ENCODE results near the gene HPGD. TPM values are rescaled to one million over a fixed set of nuclear protein-coding genes. Genes with fewer than 3 reads are reported as not detected.

The HPGD gene
- total RNA-seq, 2 experiments from 2014 or later: 9.3 to 10.4 TPM

DNA sequence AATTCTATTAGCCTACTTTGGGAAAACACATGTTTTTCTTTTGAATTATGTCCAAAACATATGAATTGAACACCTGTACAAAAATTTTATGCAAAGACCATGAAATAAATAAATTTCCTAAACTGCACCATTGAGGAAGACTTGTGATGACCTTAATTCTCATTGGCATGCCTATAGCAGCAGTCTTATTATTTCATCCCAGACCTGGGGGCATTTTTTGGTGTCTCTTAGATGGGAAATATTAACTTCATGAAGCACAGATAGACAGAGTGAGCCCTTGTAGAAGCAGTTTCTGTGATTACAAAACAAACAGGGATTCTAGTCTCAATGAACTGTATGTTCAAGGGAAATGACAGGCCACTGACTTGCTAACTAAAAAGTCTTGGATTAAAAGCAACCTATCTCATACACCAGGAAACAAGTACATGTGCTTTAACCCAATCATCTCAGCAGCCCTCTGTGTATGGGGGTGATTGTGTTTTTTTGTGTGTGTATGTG, 32.0 kb upstream of the HPGD start:
- Histone ChIP-seq H3K9me3 (ENCODE audit: control insufficient read depth in 1 of 2, insufficient read depth in 1 of 2, low read length in 2 of 2) (peaks cover 0 to 4% of the 10 kb centered on the region in 2 experiments), H3K27me3 (ENCODE audit: control insufficient read depth in 1 of 2, insufficient read depth in 2 of 2, low read length in 2 of 2) (no peaks in the 10 kb centered on the region), H3K4me1 (ENCODE audit: insufficient read depth, low read length) (no peaks in the 10 kb centered on the region), H3K4me3 (ENCODE audit: low read length) (no peak overlapping the region), H3K27ac (ENCODE audit: low read depth in 1 of 2, low read length in 2 of 2) (no peak overlapping the region), H3K36me3 (ENCODE audit: insufficient read depth, low read length) (no peaks in the 10 kb centered on the region)
- DNase-seq: no peak
- TF ChIP-seq, protein P1, sequence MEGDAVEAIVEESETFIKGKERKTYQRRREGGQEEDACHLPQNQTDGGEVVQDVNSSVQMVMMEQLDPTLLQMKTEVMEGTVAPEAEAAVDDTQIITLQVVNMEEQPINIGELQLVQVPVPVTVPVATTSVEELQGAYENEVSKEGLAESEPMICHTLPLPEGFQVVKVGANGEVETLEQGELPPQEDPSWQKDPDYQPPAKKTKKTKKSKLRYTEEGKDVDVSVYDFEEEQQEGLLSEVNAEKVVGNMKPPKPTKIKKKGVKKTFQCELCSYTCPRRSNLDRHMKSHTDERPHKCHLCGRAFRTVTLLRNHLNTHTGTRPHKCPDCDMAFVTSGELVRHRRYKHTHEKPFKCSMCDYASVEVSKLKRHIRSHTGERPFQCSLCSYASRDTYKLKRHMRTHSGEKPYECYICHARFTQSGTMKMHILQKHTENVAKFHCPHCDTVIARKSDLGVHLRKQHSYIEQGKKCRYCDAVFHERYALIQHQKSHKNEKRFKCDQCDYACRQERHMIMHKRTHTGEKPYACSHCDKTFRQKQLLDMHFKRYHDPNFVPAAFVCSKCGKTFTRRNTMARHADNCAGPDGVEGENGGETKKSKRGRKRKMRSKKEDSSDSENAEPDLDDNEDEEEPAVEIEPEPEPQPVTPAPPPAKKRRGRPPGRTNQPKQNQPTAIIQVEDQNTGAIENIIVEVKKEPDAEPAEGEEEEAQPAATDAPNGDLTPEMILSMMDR (IDR thresholded peaks at IDR 0.05): no peak
- H3K9me3 Mint-ChIP-seq: peaks cover 3% of the 10 kb centered on the region
- no peak for ATAC-seq (ENCODE audit: poor library complexity)
- POLR2A ChIA-PET: no interaction called here
- H3K36me3 Mint-ChIP-seq (ENCODE audit: low read depth): no peaks in the 10 kb centered on the region
- CTCF ChIA-PET: no interaction called here
- H3K4me3 Mint-ChIP-seq: no peak overlapping the region
- peaks cover 5% of the 10 kb centered on the region for H3K27me3 Mint-ChIP-seq
- intact Hi-C loops (cut with DNase I, micrococcal nuclease): no loop called here
- H3K27ac Mint-ChIP-seq: no peak overlapping the region
- no peaks in the 10 kb centered on the region for H3K4me1 Mint-ChIP-seq (ENCODE audit: low read depth)

DNA sequence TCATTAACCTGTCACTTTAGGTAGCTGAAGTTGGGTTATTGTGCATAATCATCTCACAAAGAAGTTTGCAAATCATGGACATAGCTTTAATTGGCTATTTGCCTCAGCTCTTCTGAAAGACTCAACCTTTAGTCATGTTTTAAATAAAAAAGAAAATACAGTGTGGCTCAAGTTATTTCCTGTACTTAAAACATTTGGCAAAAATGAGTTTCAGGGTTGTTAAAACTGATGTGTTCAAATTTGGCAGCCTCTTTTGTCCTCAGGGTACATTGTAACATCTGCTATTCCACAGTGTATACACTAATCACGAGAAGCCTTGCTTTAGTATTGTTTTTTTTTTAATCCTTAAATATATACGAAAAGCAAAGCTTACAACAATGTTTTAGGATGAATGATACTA, 31.5 kb upstream of the HPGD start:
- Mint-ChIP-seq H3K27ac (no peak overlapping the region), H3K4me1 (ENCODE audit: low read depth) (no peaks in the 10 kb centered on the region), H3K27me3 (peaks cover 5% of the 10 kb centered on the region), H3K36me3 (ENCODE audit: low read depth) (no peaks in the 10 kb centered on the region), H3K9me3 (peaks cover 3% of the 10 kb centered on the region), H3K4me3 (no peak overlapping the region)
- TF ChIP-seq, protein P1 (IDR thresholded peaks at IDR 0.05): no peak
- ChIA-PET CTCF (no interaction called here), POLR2A (no interaction called here)
- intact Hi-C loops (cut with DNase I, micrococcal nuclease): no loop called here
- no peaks in the 10 kb centered on the region for H3K36me3 ChIP-seq (ENCODE audit: insufficient read depth, low read length)
- no peaks in the 10 kb centered on the region for H3K27me3 ChIP-seq (ENCODE audit: control insufficient read depth in 1 of 2, insufficient read depth in 2 of 2, low read length in 2 of 2)
- DNase-seq (no peak), ATAC-seq (ENCODE audit: poor library complexity) (no peak)
- no peak overlapping the region for H3K27ac ChIP-seq (ENCODE audit: low read depth in 1 of 2, low read length in 2 of 2)
- peaks cover 0 to 4% of the 10 kb centered on the region in 2 experiments for H3K9me3 ChIP-seq (ENCODE audit: control insufficient read depth in 1 of 2, insufficient read depth in 1 of 2, low read length in 2 of 2)
- H3K4me1 ChIP-seq (ENCODE audit: insufficient read depth, low read length): no peaks in the 10 kb centered on the region
- no peak overlapping the region for H3K4me3 ChIP-seq (ENCODE audit: low read length)

DNA sequence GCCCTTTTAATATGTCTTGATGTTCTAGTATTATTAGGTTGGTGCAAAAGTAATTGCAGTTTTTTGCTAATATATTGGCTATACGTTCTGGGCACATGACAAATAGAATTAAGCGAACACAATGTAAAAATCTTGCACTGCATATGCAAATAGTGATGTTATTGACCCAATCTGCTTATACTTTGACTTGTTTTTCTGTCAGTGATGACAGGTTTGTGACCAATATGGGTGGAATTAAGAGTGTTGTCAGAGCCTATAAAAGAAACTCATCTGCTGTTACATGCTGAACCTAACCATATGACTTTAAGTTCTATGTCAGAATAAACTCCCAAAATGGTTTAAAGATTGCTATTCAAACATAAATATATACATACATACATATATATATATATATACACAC, 30.7 kb upstream of the HPGD start:
- no peak for ATAC-seq (ENCODE audit: poor library complexity)
- DNase-seq: no peak
- ChIA-PET POLR2A (no interaction called here), CTCF (no interaction called here)
- TF ChIP-seq, protein P1 (IDR thresholded peaks at IDR 0.05): no peak
- Histone ChIP-seq H3K27me3 (ENCODE audit: control insufficient read depth in 1 of 2, insufficient read depth in 2 of 2, low read length in 2 of 2) (no peaks in the 10 kb centered on the region), H3K4me1 (ENCODE audit: insufficient read depth, low read length) (no peaks in the 10 kb centered on the region), H3K36me3 (ENCODE audit: insufficient read depth, low read length) (no peaks in the 10 kb centered on the region), H3K9me3 (ENCODE audit: control insufficient read depth in 1 of 2, insufficient read depth in 1 of 2, low read length in 2 of 2) (peaks cover 0 to 4% of the 10 kb centered on the region in 2 experiments), H3K27ac (ENCODE audit: low read depth in 1 of 2, low read length in 2 of 2) (no peak overlapping the region), H3K4me3 (ENCODE audit: low read length) (no peak overlapping the region)
- H3K36me3 Mint-ChIP-seq (ENCODE audit: low read depth): no peaks in the 10 kb centered on the region
- no peak overlapping the region for H3K27ac Mint-ChIP-seq
- H3K27me3 Mint-ChIP-seq: no peaks in the 10 kb centered on the region
- H3K4me3 Mint-ChIP-seq: no peak overlapping the region
- intact Hi-C loops (cut with DNase I, micrococcal nuclease): no loop called here
- peaks cover 2% of the 10 kb centered on the region for H3K9me3 Mint-ChIP-seq
- no peaks in the 10 kb centered on the region for H3K4me1 Mint-ChIP-seq (ENCODE audit: low read depth)
